ENCODE results near the gene ENO1.

Gene ENO1

GRCh38 chr1:8870103-8870502 lies 8.4 kb downstream of the ENO1 start:
- no peak for DNase-seq

DNA sequence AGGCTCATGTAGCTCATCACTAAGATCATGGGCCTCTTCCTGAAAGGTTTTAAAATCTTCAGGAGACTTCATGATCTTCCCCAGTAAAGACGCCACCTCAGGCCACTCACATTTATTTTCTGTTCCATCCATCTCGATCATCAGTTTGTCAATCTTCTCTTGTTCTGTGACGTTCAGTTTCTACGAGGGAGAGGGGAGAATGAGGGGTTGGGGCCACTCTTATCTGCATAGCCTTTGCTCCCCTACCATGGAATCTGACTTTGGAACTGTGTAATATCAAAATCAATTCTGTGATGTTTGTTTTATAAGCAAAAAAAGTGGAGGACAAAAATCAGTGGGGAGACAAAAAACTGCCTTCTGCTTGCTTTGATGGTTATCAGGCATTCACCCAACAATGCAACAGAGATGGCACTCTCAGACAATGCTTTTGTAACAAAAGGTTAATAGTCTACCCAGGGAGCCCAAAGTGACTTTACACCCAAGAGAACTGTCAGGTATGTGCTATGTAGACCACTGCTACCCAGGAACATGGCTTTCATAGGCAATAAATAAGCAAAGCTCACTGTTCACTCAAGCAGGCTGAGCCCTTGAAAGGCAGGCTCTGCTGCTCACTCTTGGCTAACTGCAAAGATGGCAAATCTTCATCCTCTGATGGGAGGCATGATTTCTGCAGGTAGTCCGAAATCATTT lies 10.5 kb downstream of the ENO1 start:
- no peak for DNase-seq

- DNase-seq, result no peak
Measured at GRCh38 chr1:8866792-8867415, 11.6 kb downstream of the ENO1 start.

- no peak for DNase-seq
Measured at GRCh38 chr1:8866173-8866791, 12.2 kb downstream of the ENO1 start.

GRCh38 chr1:8864713-8865344 lies 13.7 kb downstream of the ENO1 start:
- no peak for DNase-seq

DNA sequence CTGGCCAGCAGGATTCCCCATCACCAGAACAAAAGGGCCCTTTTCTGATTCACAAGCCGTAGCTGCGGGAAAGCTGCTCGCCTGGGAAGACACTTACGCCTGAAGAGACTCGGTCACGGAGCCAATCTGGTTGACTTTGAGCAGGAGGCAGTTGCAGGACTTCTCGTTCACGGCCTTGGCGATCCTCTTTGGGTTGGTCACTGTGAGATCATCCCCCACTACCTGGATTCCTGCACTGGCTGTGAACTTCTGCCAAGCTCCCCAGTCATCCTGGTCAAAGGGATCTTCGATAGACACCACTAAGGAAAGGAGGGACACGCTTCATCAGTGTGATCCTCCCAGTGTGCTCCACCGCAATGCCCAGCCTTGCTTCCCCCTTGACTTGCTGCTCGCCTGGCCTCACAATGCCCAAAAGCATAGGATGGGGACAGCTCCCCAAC lies 14.7 kb downstream of the ENO1 start:
- DNase-seq, result no peak

GRCh38 chr1:8863138-8863537 lies 15.3 kb downstream of the ENO1 start:
- DNase-seq, result no peak

- DNase-seq, result no peak
Measured at GRCh38 chr1:8862528-8862927, 16.0 kb downstream of the ENO1 start.

DNA sequence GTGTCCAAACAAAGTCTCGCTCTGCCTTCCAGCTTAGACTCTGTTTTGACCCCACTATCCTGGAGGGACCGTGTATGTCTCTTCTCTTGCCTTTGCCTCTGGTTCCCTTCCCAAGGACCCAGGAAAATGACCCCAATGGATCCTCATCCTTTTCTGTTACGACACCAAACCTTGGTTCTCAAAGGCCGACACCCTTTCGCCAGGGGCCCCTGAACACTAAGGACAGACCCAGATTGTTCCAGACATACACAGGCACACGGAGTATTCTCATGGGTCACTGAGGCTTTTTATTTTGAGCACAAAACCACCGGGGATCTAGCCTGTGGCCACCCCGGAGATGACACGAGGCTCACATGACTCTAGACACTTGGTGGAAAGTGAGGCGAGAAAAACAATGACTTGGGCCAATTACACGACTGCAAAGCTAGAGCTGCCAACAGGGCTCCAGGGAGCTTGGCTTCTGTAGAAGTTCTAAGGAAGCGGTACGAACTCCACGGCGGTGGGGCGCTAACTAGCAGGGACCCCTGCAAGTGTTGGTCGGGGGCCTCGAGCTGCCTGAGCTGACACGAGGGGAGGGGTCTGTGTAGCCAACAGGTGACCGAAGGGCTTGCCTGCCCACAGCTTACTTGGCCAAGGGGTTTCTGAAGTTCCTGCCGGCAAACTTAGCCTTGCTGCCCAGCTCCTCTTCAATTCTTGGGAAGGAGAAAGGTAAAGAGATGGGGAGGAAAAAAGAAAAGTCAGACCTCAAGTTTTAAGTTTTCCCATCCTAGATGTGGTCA lies 17.6 kb downstream of the ENO1 start:
- no peak for DNase-seq

DNA sequence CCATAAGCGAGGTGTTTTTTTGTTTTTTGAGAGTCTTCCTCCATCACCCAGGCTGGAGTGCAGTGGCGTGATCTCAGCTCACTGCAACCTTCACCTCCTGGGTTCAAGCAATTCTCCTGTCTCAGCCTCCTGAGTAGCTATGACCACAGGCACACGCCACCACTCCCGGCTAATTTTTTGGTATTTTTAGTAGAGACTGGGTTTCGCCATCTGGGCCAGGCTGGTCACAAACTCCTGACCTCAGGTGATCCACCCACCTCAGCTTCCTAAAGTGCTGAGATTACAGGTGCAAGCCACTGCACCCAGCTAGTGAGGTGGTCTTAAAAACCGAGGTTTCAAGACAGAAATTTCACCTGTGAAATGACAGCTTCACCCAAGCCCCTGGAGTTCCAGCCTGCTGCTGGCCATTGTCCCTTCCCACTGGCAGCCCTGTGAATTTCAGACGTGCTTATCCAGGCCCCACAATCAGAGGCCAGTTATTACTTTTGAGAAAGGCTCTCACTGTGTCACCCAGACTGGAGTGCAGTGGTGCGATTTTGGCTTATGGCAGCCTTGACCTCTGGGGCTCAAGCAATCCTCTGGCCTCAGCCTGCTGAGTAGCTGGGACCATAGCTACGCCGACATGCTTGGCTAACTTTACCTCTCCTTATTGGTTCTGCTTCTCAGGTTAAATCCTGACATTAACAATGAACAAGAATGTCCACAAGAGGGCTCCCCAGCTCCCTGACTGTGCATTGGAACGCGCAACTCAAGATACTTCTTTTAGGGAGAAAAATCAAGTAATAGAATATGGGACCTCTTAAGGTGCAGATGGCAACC lies 19.4 kb downstream of the ENO1 start:
- peak; percentile 59 for DNase-seq

GRCh38 chr1:8858112-8858668 lies 20.3 kb downstream of the ENO1 start:
- no peak for DNase-seq

DNA sequence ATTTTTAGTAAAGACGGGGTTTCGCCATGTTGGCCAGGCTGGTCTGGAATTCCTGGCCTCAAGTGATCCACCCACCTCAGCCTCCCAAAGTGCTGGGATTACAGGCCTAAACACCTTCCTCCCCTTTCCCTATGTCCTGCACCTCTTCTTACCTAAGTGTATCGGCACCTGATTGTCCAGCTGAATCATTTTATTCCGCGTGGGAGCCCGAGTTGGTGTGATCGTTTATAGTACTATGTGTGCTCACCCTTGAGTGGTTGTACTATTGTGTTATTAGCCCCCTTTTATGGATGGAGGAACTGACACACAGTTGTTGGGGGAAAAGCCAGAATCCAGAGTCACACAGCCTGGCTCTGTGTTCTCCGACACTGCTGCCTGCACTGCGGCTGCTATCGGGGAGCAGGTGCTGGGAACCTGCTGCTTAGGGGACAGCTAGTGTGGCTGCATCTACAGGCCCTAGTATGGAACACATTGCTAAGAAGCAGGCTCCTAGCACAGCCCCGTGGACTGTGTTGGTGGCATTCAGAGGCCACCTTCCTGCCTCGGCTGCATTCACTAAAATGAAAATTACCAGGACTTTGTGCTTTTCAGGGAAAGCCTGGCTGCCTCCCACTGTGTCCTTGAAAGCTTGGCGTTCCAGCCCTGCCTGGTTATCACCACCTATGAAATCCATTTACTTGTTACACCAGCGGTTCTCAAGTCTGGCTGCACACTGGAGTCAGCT lies 21.6 kb downstream of the ENO1 start:
- DNase-seq, result no peak

GRCh38 chr1:8854240-8854639 lies 24.2 kb downstream of the ENO1 start:
- DNase-seq, result no peak

- no peak for DNase-seq
Measured at GRCh38 chr1:8851060-8851459, 27.4 kb downstream of the ENO1 start.

GRCh38 chr1:8848663-8849386 lies 29.7 kb downstream of the ENO1 start:
- peak; percentile 89 for DNase-seq

DNA sequence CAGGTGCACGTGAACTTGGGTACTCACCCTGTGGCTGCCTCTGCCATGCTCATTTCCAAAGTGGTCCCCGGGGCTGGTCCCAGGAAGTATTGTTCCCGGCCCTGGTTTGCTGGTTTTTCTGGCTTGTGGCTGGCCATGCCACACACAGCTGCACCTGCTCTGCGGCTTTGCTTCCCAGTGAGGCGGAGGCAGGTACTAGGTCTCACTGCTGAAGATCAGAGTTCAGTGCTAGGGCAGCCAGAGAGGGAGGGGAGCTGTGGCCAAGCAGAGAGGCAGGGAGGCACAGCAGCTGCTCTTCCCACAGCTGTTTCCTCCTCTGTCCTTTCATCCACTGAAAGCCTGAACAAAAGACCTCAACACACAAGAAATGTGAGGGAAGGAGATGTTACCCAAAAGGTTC lies 30.5 kb downstream of the ENO1 start:
- DNase-seq, result peak; percentile 19

DNA sequence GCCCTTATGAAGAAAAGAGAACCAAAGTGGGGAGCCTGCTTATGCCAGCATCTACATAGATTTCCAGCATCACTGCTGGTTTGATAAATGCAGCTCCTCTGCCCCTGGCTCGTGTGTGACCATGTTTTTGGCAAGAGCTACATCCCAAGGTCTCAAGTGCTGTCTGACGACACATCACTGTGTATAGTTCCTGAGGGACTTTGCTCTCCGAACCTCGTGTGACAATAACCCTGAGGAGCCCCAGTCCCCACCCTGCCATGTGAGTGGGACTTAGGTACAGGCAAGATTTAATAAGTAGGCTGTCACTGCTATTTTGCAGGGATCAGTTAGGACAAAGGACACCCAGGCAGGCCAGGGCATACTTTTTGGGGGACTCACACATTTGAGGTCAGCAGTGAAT lies 32.2 kb downstream of the ENO1 start:
- DNase-seq, result no peak

DNA sequence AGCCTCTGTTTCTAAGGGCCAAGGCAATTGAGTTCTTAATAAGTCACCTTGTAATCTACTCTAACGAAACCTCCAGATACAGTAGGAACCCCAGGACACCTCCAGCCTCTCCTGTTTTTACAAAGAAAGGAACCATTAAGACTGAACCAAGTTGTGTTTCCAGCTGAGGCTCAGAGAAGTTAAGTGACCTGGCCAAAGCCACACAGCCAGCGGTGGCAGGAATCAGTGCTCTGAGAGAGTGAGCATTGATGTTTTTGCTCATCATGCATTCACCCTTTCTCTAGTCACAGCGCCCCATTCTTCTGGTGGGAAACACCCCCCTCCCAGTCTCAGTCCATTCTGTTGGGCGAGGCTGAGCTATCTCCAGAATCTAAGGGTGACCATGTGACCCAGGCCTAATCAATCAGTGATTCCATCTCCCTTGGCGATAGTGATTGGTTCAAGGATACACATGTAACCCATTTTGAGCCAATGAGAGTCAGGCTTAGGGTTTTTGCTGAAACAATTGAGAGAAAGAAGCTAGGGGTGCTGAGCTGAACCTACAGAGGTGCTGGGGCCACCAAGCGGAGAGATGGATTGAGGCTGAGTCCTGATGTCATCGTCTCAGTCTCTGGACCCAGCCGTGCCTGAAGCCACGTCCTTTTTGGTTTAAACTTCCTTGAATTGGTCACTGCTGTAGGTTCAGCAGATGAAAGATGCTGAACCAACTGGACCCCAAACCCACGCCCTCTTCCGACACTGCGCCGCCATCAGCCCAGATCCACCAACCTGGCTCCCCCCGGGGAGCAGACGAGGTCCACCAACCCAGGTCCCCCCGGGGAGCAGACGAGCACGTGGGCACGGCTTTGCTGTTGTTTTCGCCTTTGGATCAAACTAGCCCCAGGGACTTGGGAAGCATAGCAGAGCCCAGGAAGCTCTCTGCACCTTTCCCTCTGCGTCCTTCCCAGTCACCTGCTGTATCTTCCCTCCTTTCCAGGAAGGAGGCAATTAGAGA lies 33.1 kb downstream of the ENO1 start:
- no peak for DNase-seq

DNA sequence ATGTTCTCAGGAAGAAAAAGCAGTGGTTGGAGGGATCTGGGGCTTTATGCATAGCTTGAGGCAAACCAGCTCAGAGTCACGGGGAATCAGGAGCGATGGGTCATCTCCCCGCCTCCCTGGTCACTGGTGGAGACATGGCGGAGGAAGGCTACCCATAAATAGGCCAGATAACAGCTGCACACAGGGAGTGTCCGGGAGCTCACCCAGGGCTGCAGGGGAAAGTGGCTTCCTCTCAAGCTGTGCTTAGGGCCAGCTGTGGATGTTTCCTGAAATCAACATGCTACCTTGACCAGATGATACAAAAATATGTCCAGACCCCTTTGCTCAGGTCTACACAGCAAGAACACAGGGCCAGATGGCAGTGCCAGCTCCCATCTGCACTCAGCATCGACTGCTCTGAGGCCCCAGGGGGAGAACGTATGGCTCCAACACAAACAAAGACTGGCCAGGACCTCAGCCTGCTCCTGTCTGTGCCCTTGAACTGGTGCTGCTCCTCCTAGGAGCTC lies 33.9 kb downstream of the ENO1 start:
- DNase-seq, result peak; percentile 95
